ENCODE data around the gene INPP4B.
"Not testable (repeated sequence)": the region's sequence is repeated elsewhere in the genome, so short reads cannot be mapped to it uniquely, and the experiment has no call there.

INPP4B gene

DNA sequence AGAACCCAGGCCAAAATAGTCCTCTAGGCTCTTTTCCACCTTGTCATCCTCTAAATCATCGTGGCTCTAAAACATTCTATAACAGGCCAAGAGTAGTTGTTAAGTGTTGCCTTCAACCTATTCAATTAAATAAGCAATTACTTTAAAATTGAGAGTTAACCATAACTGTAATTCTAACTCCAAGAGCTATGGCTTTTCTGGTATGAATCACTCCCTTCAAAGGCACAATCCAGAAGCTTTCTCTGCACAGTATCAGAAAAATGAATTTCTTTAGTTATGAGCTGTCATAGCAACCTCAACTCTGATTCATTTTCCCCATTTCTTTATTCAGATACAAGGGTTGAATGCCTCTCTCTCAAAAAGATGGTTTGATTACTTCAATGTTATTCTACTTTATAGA, 21.7 kb downstream of the INPP4B start:
- DNase-seq (ENCODE audit: low spot score) = peak; percentile 31

DNA sequence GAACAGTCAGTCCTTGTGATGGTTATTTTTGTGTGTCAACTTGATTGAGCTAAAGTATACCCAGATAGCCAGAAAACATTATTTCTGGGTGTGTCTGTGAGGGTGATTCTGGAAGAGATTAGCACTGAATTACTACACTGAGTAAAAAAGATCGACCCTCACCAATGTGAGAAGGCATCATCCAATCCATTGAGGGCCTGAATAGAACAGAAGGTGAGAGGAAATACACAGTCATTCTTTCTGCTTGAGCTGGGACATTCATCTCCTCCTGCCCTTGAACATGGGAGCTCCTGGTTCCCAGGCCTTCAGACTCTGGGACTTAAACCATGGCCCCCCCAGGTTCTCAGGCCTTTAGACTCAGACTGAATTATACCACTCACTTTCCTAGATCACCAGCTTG, 22.3 kb downstream of the INPP4B start:
- DNase-seq (ENCODE audit: low spot score) = no peak

DNA sequence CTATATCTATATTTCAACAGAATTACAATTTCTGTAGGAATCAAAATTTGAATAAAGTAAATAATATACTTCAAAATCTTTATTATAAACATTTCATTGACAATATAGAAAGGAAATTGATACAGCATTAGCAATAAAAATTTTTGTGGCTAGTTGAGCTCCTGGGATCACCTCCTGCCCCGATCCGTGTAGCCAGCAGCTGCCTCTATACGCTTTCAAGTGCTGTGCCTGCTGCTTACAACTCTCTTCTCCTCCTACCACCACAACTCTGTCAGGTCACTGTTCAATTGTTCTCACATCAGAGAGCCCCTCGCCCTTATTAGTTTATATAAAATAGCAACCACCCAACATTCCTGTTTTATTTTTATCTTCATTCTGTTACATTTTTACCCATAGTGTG, 27.6 kb downstream of the INPP4B start:
- no peak for DNase-seq (ENCODE audit: low spot score)

DNA sequence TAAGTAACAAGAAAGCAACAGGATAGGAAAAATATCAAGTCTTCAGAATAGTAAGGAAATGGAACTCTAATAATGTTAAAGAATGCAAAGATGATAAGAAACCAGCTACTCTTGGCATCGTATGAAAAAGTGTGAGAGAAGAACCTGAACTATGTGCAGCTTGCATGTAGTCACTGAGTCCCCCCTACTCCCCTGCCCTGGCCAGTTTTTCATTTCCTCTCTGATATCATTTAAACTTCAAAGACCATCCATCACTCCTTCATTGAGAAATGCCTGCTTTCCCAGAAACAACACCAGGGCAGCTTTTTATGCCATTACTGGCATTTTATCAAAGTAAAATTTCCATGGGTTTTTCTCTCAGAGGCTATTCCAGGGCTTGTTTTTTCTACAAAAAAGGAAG, 28.1 kb downstream of the INPP4B start:
- DNase-seq (ENCODE audit: low spot score) = peak; percentile 25

DNA sequence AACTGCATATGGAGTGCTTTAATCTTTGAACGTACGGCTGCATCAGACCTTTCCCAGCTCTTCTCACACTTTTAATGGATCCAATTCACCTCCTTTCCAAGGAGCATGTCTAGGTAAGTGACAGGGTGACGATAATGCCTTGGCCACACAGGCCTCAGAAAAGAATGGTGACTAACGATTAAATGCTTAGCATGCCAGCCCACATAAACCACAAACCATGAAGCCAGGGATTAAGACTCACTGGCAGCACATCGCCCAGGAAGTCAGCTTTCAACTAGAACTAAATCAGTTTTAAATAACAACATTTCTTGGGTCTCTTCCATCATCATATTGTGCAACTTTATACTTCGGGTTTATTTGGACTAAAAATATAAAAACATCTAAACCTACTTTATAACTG, 28.7 kb downstream of the INPP4B start:
- DNase-seq (ENCODE audit: low spot score) = peak; percentile 76

DNA sequence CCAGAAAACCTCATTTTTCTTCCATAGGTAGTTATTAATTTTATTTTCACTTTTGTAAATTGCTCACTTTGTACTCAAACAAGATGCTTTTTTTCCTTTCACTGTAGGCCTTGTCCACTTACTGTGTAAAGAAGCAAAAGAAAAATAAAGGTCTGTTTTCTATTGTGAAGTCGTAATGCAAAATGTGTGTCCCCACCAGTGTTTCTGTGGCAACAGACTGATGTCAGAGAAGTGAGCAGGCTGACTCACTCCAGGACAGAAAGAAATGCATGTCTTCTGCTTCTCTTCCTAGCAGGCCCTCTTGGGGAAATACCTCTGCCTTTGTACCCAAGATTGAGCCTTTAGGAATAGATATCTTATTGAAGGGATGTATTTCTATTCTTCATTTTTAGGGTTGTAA, 30.3 kb downstream of the INPP4B start:
- peak; percentile 75 for DNase-seq (ENCODE audit: low spot score)

DNA sequence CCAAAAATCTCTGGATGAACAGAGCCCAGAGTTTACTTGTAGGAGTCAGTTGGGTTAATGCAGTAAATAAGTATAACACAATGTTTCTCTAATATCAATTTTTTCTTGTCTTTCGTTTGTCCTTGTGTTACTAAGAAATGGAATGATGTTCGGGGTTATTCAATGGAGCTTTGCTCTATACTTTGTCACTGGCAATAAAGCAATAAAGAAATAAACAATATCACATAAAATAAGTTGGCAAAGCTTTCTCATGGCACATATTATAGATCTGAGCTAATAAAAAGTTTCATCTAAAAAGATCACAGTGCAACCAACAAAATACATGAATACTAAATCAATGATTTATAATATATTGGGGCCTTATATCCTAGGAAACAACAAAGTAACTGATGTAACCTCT, 32.7 kb downstream of the INPP4B start:
- no peak for DNase-seq (ENCODE audit: low spot score)

DNA sequence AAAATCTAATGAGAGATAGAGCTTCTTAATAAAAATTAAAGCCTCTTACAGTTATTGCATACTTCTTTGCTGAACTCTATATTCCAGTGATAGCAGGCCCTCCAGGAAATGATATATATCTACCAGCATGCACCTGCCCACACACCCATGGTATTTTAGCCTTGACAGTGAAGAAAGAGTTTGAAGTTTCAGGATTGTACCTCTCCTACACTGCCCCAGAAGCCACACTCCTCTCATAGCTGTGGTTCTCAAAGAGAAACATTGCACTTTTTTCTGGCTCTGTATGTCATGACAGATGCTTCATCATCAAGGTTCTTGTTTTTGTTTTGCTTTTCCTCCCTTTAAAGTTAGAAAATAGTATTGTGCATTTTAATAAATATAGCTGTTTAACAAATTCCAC, 34.0 kb downstream of the INPP4B start:
- DNase-seq (ENCODE audit: low spot score) = no peak

DNA sequence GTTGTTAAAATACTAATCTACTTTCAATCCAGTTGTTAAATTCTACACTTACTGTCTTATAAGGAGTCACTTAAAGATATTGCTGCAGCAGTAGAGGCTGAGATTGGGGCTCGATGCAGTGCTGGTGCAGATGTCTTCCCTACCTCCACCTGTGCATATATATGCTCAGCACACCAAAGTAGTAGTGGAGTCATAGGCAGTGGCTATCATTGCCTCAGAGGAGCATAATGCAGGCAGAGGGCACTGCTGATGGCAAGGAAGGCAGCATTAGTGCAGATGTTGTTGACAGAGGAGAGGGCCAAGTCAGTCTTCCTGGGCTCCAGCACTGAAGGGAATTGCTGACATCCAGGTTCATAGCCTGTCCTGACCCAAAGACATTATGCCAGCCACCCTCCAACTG, 35.1 kb downstream of the INPP4B start:
- no peak for DNase-seq (ENCODE audit: low spot score)

DNA sequence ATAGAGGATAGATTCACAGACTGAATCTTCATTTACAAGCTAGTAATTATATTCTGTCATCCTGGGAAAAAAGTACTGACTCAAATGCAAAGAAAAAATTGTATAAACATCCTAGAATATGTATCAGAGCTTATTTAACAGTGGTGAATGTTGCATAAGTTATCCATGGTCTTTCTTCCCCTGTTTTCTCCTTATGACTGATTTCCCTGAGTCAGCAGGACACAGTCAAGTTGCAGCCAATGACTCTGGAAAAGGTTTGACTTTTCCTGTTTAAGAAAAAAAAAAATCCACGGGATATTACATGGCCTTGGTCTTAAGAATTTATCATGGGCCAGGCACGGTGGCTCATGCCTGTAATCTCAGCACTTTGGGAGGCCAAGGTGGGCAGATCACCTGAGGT, 36.5 kb downstream of the INPP4B start:
- DNase-seq (ENCODE audit: low spot score) = no peak

DNA sequence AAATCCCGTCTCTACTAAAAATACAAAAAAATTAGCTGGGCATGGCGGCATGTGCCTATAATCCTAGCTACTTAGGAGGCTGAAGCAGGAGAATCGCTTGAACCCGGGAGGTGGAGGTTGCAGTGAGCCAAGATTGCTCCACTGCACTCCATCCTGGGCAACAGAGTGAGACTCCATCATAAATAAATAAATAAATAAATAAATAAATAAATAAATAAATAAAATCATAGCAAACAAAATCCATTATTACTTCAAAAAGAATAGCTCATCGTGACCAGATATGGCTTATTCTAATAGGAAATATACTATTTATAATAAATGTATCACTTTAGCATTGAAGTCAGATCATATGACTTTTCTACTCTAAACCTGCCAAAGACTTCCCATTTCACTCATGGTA, 42.2 kb downstream of the INPP4B start:
- not testable (repeated sequence) for DNase-seq (ENCODE audit: low spot score)

DNA sequence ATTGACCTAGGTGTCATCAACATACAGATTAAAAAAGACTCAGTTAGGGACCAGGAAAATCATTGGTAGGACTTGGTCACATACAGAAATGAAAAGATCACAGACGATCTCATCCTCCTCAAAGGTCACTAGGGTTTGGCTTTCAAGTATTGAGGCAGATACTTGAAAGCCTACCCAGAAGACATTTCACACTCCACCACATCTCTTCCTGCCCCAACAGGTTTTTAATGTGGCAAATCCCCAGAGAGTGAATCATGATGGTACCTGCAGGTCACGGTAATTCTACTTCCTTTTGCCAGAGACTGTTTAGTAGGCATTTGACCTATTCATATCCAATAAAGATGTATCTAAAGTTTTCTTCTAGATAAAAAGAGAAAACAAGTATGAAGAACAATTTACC, 44.1 kb downstream of the INPP4B start:
- DNase-seq (ENCODE audit: low spot score) = no peak

DNA sequence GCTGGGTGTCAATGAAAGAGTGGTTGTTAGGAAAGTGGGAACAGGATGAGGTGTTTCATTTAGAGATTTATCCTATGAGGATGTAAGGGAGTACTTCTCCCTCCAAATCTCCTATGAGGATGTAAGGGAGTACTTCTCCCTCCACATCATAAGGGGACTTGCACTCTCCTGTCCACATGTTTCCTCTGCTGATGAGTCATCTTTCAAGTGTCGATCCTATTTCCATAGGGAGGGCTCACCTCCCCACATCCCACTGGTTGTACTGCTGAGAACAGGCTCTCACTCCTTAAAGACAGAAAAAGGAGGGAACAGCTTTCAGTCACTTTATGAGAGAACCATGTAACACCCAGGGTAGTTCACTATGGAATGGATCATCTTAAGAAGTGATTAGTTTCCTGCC, 65.0 kb downstream of the INPP4B start:
- DNase-seq (ENCODE audit: low spot score) = no peak

DNA sequence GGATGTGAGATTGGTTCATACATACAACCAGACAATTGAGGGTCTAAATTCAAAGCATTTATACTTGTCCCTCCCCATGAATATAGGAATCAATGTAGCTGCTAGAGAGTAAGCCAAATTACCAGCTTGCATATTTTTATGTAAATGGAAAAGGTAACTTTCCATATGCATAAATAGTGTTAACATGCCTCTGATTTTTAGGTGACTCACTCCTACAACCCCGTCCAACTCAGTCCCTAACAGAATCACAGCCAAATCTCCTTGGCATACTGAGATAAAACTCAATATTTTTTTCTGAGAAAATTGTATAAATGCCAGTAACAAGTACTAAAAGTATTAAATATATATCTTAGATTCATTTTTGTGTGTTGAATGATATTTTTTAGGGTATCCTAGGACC, 67.2 kb downstream of the INPP4B start:
- DNase-seq (ENCODE audit: low spot score) = peak; percentile 12

DNA sequence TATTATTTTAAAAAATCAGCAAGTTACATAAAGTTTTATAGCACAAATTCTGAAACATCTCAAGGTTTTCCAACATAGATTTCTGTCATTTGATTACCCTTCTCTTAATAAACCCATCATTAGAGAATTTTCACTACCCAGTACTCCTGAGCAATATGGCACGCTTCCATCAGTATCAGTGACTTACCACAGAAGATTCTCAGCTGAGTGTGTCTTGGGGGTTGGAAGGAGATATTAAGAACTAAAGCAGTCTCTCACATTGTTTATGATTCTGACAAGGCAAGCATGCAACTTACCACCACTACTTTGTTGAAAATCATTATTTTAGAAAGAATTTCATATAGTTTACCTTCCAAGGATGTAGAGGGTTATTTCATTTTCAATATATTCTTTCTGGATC, 67.7 kb downstream of the INPP4B start:
- DNase-seq (ENCODE audit: low spot score) = peak; percentile 17

DNA sequence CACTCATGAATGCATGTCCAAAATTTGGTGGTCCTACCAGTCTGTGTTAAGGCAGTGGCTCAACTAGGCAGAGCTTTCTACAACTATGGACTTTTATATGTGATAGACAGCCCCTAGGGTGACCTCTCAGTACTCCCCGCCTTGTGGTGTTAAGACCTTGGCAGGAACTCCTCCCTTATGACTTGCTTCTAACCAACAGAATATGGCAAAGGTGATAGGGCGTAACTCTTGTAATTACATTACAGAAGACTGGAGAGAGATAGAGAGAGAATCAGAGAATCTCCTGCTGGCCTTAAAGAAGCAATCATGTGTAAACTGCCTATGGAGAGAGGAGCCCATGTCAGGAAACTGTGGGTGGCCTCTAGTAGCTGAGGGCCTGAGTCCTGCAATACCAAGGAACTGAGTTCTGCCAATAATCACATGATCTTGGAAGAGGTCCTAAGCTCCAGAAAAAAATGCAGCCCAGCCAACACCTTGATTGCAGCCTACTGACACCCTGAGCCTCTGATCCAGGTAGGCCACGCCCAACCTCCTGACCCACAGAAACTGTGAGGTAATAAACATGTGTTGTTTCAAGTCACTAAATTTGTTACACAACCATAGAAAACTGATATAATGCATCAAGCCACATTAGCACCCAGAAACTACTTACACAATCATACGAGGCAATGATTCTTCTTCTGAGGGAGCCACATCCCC, 68.9 kb downstream of the INPP4B start:
- DNase-seq (ENCODE audit: low spot score) = no peak

DNA sequence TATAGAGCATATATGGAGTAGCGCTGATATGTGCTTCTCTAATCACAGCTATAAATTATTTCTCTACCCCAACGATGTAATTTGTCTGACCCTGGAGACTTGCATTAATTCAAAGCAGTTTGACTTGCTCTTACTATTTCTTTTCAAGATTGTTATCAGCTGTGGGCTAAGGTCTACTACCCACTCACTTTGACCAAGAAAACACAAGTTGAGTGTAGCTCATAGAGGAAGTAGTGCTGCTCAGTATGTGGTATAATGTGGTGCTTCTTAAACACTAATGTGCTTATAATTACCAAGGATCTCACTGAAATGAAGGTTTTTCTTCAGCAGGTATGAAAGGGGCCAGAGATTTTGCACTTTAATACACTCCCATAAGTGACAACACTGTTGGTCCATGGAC, 70.1 kb downstream of the INPP4B start:
- DNase-seq (ENCODE audit: low spot score) = no peak

DNA sequence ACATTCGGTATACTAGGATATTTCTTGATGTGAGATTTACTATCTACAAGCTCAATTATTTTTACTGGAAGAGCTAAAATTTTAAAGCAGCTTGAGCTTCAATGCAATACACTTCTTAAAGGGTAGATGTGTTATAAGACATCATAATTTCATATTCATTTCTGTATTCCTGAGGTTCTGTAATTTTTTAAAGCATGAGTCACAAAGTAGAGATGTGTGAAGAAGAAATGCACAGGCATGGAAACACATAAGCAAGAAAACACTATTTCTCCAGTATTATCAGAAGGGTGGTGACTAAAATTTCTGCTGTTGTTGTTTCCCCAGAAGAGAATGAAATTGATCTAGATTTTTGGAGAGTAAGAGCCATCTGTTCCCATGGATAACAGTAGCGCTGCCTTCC, 72.6 kb downstream of the INPP4B start:
- DNase-seq (ENCODE audit: low spot score) = no peak

DNA sequence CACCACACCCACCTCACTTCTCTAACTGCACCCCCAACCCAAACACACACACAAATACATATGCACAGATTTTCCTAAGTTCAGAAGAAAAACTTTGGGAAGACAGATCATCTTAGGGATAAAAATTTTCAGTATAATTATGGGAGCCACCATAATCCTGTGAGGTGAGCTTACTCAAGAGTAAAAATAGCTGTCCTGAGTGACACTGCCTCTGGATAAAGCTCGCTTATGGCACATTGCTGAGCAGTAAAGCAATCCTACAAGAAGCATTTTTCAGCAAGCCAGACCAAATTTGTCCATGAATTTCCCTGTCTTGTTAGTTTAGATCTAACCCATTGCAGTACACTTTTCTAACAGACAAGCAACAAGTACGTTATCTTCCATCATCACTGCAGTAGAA, 83.8 kb downstream of the INPP4B start:
- no peak for DNase-seq (ENCODE audit: low spot score)

DNA sequence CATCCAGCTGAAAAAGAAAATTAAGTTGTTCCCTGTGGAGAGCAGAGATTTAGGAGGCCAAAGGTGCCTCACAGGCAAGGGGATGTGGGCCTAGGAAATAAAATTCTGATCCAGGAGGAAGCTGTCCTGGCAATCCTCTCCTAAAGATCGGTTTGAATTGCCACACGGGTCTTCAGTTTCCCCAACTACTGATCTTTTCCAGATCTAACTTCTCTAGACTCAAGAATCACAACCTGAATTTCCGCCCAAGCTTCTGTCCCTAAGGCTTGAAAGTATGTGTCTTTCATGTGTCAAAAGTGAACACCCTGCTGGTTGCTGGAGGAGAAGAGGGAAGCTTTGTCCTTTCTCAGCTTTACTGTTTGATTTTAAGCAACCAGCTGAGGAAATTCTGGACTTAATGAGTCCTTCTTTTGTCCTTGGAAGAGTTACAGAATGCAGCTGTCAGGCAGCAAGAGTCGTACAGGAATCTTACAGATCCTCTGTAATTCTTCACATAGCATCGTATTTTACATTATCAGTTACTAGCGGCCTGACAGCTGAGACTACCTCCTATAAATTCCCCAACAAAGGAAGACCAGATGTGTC, 93.8 kb downstream of the INPP4B start:
- DNase-seq (ENCODE audit: low spot score) = no peak

DNA sequence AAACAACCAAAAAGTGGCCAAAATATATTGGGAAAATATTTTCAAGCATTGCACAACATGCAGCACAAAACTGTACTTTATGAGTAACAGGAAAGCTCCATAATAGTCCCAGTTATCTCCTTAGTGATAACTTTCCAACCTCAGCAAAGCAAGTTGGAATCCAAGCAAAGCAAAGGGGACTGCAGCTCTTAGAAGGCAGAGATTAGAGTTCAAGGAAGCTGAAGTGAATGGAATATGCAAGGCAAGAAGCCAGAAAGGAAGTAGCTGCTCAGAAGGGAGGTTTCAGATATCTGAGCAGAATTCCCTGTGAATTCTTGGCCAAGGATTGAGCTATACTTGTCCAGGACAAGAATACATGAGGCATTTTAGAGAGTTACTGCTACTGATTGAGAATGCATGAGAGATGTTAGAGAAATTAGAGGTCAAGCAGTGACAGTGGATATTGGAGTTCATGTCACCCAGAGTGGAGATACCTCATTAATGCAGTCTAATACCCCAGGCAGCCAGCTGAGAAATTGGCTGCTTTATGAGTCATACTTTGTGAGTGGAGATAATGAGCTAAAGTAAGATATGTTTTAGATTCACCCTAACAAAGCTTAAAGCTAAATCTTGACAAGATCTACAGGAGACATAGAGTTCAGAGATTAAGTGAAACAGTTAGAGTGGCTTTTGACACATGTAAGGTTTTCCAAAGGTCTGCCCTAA, 102.8 kb downstream of the INPP4B start:
- peak; percentile 23 for DNase-seq (ENCODE audit: low spot score)

DNA sequence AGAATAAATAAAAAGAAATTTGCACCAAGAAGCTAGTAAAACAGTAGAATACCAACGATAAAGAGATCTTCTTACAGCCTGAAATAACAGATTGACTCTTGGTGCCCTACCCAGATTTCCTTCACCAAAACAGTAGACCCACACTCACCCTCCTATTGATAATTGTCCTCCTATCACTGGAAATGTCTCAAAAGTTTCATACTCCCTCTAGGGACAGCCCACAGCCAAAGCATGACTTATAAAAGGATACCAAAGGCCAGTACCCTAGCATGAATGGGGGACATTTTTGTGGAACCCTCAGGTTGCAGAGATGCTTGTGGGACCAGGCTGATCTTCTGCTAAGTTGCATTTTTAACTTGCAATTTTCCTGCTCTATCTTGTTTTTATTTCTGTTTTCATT, 104.1 kb downstream of the INPP4B start:
- DNase-seq (ENCODE audit: low spot score) = no peak

DNA sequence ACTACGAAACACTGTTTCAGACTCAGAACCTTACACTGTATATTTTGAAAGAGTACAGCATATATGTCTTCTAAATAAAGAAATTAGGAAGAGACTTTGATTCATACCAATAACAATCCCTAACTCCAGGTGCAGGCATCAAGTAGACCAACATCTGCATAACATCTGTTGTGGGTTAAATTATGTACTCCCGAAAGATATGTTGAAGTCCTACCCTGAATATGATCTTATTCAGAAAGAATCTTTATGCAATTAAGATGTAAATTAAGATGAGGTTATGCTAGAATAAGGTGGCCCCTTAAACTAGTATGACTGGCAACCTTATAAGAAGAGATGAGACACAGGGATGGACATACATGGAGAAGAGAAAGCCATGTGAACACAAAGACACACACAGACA, 117.9 kb downstream of the INPP4B start:
- no peak for DNase-seq (ENCODE audit: low spot score)

DNA sequence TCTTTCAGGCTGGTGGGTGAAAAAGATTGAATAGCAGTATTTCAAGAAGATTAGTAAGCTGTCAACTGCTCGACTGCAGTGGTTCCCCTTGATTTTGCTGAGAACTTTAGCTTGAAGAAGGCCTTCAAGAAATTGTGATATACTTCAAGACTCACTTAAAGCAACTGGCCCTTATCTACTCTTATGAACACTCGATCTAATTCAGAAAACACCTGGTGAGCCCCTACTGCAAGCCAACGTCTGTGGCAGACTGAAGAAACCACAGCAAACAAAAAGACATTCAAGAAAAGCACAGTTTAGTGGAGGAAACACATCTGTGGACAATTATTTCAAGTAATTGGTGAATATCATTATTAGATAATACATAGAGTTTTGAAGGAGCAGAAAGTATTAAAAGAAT, 119.0 kb downstream of the INPP4B start:
- DNase-seq (ENCODE audit: low spot score) = no peak

Measured in AG20443 (cell line).